SH-SY5Y (cell line): ENCODE measurements around the gene PCED1B.

Source experiments
- GATA2 ChIP-seq: IDR thresholded peaks from 2 replicates; pipeline ENCODE4 v1.6.1; 2011; ENCODE audit warnings: mild to moderate bottlenecking, low read depth, low read length
- GATA3 ChIP-seq: IDR thresholded peaks from 2 replicates; pipeline ENCODE4 v1.6.1; 2011; ENCODE audit warnings: low read depth, mild to moderate bottlenecking, low read length, moderate library complexity

DNA sequence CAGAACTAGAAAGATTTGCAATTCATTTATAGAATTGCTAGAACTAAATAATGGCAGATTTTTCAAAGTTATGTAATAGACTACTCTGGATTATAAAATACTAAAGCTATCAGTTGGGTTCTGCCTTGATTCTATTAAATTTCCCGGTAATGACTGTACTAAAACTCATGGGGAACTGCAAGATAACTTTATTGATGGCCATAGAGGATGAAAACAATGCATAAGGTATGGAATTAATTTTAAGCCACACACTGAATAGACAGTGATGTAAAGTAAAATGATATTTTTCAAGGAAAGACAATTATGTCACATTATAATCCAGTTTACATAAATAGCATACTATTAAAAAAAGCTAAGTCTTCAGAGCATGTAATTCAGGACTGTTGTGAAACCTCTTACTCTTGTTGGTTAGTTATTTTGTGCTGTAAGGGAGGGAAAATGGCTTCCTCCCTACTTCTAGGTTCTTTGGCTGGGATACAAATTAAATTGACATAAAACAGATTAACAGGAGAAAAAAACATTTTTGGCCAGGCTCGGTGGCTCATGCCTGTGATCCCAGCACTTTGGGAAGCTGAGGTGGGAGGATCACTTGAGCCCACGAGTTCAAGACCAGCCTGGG, 134.7 kb downstream of the PCED1B start:
- TF ChIP-seq GATA2 (no peak), GATA3 (no peak)
